Loucy (cell line): ENCODE measurements around the gene CD300E.

ENCODE experiments used
- EZH2phosphoT487 ChIP-seq: fragments of 200-600 bp; IDR thresholded peaks from 2 replicates; pipeline ENCODE4 v1.6.1; 2018; ENCODE audit warnings: antibody characterized with exemption, mild to moderate bottlenecking, moderate library complexity, borderline replicate concordance
- TF ChIP-seq, protein P1 (sequence below): fragments of 200-600 bp; sonication (generic); conservative IDR thresholded peaks from 2 replicates; pipeline ENCODE4 v1.5.1; 2014; ENCODE audit warnings: mild to moderate bottlenecking, antibody characterized with exemption, low read length

DNA sequence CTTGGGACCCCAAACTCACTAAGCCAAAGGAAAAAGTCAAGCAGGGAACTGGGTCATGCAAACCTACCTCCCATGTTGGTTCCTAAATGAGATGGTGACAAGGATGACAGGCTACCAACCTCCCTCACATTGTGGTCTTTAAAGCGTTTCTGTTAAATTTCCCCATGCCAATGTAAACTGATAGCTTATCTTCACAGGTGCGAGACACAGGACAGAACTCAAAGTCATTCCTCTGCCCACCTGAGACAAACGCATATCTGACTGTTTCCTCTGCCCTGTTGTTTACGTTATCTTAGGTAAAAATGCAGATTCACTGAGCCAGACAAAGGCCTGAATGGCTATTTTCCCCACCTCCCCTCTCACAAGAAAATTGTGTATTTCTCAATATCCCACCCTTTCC is 19.0 kb upstream of the CD300E start:
- TF ChIP-seq, protein P1, sequence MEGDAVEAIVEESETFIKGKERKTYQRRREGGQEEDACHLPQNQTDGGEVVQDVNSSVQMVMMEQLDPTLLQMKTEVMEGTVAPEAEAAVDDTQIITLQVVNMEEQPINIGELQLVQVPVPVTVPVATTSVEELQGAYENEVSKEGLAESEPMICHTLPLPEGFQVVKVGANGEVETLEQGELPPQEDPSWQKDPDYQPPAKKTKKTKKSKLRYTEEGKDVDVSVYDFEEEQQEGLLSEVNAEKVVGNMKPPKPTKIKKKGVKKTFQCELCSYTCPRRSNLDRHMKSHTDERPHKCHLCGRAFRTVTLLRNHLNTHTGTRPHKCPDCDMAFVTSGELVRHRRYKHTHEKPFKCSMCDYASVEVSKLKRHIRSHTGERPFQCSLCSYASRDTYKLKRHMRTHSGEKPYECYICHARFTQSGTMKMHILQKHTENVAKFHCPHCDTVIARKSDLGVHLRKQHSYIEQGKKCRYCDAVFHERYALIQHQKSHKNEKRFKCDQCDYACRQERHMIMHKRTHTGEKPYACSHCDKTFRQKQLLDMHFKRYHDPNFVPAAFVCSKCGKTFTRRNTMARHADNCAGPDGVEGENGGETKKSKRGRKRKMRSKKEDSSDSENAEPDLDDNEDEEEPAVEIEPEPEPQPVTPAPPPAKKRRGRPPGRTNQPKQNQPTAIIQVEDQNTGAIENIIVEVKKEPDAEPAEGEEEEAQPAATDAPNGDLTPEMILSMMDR, result no peak
- no peak for TF ChIP-seq EZH2phosphoT487
